ENCODE measurements around the gene AIFM3. TPM values are rescaled to one million over a fixed set of nuclear protein-coding genes. Genes with fewer than 3 reads are reported as not detected.

AIFM3 gene
- total and polyA plus RNA-seq, 2 of the 13 experiments (the other 11 are each of a cell fraction or from before 2014, with no cell fraction given) = 9.0 to 15.3 TPM

DNA sequence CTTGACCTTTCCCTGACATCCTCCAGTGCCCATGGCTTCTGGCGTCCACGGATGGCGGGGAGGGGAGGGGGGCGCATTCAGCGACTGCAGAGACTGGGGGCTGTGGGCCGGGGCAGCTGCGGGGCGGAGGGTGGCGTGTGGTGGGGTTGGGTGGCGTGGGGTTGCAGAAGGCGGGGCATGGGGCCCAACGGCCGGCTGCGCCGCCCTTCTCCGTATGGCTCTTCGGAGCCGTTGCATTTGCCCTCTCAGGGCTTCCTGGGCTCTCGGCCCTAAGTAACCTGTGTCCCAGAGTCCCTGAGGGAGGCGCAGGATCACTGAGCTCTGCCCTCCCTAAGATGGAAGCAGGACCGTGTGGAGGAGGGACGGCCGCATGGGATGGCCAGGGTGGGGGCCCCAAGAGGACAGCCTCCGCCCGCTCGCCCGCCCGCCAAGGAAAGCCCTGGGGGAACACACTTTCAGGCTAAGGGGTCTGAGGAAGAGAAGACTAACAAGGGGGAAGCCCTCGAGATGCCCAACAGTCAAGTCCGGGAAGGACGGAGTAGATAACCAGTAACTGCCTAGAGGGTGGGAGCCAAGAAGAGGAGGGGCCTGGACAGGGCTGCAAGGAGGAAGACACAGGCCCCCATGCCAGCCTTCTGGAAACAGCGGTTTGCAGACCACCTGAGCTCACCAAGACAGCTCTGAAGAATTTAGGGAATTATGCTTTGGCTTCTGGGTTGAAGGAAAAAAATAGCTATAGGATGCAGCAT is 9.2 kb upstream of the AIFM3 start (continued):
- TF ChIP-seq, protein P1, sequence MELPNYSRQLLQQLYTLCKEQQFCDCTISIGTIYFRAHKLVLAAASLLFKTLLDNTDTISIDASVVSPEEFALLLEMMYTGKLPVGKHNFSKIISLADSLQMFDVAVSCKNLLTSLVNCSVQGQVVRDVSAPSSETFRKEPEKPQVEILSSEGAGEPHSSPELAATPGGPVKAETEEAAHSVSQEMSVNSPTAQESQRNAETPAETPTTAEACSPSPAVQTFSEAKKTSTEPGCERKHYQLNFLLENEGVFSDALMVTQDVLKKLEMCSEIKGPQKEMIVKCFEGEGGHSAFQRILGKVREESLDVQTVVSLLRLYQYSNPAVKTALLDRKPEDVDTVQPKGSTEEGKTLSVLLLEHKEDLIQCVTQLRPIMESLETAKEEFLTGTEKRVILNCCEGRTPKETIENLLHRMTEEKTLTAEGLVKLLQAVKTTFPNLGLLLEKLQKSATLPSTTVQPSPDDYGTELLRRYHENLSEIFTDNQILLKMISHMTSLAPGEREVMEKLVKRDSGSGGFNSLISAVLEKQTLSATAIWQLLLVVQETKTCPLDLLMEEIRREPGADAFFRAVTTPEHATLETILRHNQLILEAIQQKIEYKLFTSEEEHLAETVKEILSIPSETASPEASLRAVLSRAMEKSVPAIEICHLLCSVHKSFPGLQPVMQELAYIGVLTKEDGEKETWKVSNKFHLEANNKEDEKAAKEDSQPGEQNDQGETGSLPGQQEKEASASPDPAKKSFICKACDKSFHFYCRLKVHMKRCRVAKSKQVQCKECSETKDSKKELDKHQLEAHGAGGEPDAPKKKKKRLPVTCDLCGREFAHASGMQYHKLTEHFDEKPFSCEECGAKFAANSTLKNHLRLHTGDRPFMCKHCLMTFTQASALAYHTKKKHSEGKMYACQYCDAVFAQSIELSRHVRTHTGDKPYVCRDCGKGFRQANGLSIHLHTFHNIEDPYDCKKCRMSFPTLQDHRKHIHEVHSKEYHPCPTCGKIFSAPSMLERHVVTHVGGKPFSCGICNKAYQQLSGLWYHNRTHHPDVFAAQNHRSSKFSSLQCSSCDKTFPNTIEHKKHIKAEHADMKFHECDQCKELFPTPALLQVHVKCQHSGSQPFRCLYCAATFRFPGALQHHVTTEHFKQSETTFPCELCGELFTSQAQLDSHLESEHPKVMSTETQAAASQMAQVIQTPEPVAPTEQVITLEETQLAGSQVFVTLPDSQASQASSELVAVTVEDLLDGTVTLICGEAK (IDR thresholded peaks at IDR 0.05) = no peak
- TF ChIP-seq, protein P1 (CRISPR knock-in tag; IDR thresholded peaks at IDR 0.05) = peak; percentile 57; the same call in 1 of the 2 replicates
- TF ChIP-seq, protein P2, sequence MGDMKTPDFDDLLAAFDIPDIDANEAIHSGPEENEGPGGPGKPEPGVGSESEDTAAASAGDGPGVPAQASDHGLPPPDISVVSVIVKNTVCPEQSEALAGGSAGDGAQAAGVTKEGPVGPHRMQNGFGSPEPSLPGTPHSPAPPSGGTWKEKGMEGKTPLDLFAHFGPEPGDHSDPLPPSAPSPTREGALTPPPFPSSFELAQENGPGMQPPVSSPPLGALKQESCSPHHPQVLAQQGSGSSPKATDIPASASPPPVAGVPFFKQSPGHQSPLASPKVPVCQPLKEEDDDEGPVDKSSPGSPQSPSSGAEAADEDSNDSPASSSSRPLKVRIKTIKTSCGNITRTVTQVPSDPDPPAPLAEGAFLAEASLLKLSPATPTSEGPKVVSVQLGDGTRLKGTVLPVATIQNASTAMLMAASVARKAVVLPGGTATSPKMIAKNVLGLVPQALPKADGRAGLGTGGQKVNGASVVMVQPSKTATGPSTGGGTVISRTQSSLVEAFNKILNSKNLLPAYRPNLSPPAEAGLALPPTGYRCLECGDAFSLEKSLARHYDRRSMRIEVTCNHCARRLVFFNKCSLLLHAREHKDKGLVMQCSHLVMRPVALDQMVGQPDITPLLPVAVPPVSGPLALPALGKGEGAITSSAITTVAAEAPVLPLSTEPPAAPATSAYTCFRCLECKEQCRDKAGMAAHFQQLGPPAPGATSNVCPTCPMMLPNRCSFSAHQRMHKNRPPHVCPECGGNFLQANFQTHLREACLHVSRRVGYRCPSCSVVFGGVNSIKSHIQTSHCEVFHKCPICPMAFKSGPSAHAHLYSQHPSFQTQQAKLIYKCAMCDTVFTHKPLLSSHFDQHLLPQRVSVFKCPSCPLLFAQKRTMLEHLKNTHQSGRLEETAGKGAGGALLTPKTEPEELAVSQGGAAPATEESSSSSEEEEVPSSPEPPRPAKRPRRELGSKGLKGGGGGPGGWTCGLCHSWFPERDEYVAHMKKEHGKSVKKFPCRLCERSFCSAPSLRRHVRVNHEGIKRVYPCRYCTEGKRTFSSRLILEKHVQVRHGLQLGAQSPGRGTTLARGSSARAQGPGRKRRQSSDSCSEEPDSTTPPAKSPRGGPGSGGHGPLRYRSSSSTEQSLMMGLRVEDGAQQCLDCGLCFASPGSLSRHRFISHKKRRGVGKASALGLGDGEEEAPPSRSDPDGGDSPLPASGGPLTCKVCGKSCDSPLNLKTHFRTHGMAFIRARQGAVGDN (CRISPR knock-in tag; IDR thresholded peaks at IDR 0.05) = peak; percentile 40
- TF ChIP-seq, protein P3, sequence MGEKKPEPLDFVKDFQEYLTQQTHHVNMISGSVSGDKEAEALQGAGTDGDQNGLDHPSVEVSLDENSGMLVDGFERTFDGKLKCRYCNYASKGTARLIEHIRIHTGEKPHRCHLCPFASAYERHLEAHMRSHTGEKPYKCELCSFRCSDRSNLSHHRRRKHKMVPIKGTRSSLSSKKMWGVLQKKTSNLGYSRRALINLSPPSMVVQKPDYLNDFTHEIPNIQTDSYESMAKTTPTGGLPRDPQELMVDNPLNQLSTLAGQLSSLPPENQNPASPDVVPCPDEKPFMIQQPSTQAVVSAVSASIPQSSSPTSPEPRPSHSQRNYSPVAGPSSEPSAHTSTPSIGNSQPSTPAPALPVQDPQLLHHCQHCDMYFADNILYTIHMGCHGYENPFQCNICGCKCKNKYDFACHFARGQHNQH (CRISPR knock-in tag; IDR thresholded peaks at IDR 0.05) = no peak
- TF ChIP-seq, protein P4, sequence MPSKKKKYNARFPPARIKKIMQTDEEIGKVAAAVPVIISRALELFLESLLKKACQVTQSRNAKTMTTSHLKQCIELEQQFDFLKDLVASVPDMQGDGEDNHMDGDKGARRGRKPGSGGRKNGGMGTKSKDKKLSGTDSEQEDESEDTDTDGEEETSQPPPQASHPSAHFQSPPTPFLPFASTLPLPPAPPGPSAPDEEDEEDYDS (CRISPR knock-in tag; IDR thresholded peaks at IDR 0.05) = peak; percentile 37; the same call in 1 of the 2 replicates
- 0 out of 2 replicates have a peak, but pooled peaks have one; percentile 17 for TF ChIP-seq ZNF777 (CRISPR knock-in tag; IDR thresholded peaks at IDR 0.05)
- TF ChIP-seq ZNF589 (CRISPR knock-in tag; conservative IDR thresholded peaks at IDR 0.05) = no peak
- TF ChIP-seq BHLHE40 (IDR thresholded peaks at IDR 0.05; ENCODE audit: low read length) = no peak
- TF ChIP-seq KLF12 (CRISPR knock-in tag; IDR thresholded peaks at IDR 0.05; ENCODE audit: borderline replicate concordance) = 0 out of 2 replicates have a peak, but pooled peaks have one; percentile 59
- TF ChIP-seq MTF2 (CRISPR knock-in tag; IDR thresholded peaks at IDR 0.05; ENCODE audit: borderline replicate concordance) = peak; percentile 62; the same call in 1 of the 2 replicates
- TF ChIP-seq, protein P5, sequence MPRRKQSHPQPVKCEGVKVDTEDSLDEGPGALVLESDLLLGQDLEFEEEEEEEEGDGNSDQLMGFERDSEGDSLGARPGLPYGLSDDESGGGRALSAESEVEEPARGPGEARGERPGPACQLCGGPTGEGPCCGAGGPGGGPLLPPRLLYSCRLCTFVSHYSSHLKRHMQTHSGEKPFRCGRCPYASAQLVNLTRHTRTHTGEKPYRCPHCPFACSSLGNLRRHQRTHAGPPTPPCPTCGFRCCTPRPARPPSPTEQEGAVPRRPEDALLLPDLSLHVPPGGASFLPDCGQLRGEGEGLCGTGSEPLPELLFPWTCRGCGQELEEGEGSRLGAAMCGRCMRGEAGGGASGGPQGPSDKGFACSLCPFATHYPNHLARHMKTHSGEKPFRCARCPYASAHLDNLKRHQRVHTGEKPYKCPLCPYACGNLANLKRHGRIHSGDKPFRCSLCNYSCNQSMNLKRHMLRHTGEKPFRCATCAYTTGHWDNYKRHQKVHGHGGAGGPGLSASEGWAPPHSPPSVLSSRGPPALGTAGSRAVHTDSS (CRISPR knock-in tag; conservative IDR thresholded peaks at IDR 0.05) = no peak
